Esophagus muscularis mucosa (tissue), 4 donors: Measurements from ENCODE around the gene PTCRA. TPM values are rescaled to one million over a fixed set of nuclear protein-coding genes. Genes with fewer than 3 reads are reported as not detected.

ENCODE experiments used
- DNase-seq: peaks from one replicate; pipeline ENCODE4 v3.0.0-alpha.2; 2017; ENCODE audit errors: extremely low spot score
- H3K27ac ChIP-seq, 4 donors: fragments of 200-600 bp; sonication (generic); replicated peaks in 1 of 4; 1 replicate in 3 of 4; 2 replicates in 1 of 4; pipeline ENCODE4 v1.5.1; 2016 to 2019; ENCODE audit warnings: mild to moderate bottlenecking in 1 of 4
- H3K27me3 ChIP-seq, 4 donors: fragments of 200-600 bp; sonication (generic); one replicate each; pipeline versions ENCODE4 v1.5.1 to v1.6.0; 2016 to 2019
- H3K36me3 ChIP-seq, 4 donors: fragments of 200-600 bp; sonication (generic); one replicate each; pipeline ENCODE4 v1.5.1; 2016 to 2019
- H3K4me1 ChIP-seq, 4 donors: fragments of 200-600 bp; sonication (generic); one replicate each; pipeline ENCODE4 v1.5.1; 2016 to 2019
- H3K4me3 ChIP-seq, 4 donors: fragments of 200-600 bp; sonication (generic); 1 replicate in 2 of 4; 2 replicates in 2 of 4; pipeline ENCODE4 v1.5.1; 2016 to 2019; ENCODE audit warnings: mild to moderate bottlenecking in 4 of 4, moderate library complexity in 1 of 4
- H3K9me3 ChIP-seq, 4 donors: fragments of 200-600 bp; sonication (generic); 1 replicate in 3 of 4; 2 replicates in 1 of 4; pipeline ENCODE4 v1.5.1; 2016 to 2019
- CTCF ChIP-seq, 3 experiments: fragments of 200-600 bp in 2 of 3; fragments of 450-650 bp in 1 of 3; sonication (generic) in 2 of 3; IDR thresholded peaks; one replicate each; pipeline ENCODE4 v1.5.1; 2017 to 2019; ENCODE audit warnings: antibody characterized with exemption in 3 of 3, mild to moderate bottlenecking in 2 of 3, moderate library complexity in 1 of 3
- EP300 ChIP-seq: sonication (generic); formaldehyde crosslinking; IDR thresholded peaks from one replicate; pipeline ENCODE4 v1.6.1; 2017; ENCODE audit warnings: antibody characterized with exemption
- POLR2A ChIP-seq: fragments of 450-650 bp; IDR thresholded peaks from one replicate; pipeline ENCODE4 v1.6.1; 2017; ENCODE audit warnings: antibody characterized with exemption, moderate library complexity, mild to moderate bottlenecking, low read depth
- POLR2AphosphoS5 ChIP-seq, 2 donors: sonication (generic); formaldehyde crosslinking; IDR thresholded peaks; one replicate each; pipeline ENCODE4 v1.6.1; 2017; ENCODE audit warnings: antibody characterized with exemption in 2 of 2
- WGBS: methylation state at CpG from one replicate; pipeline ENCODE4 v1.1.5; 2018; 5-methylcytosine and 5-hydroxymethylcytosine counted together
- intact Hi-C: fragments of 100-400 bp; cut with DNase I; formaldehyde crosslinking; loops from one replicate; pipeline ENCODE4 v1.15.1; 2023
- total RNA-seq, 4 donors: library from RNA; depleted of rRNA; stranded (reverse); fragments of >200 nt; gene quantifications; one replicate each; pipeline versions ENCODE4 v1.1.0 to v1.2.1, GENCODE V29; 2016

The PTCRA gene
- total RNA-seq, 4 donors from 2014 or later: 0.50 TPM; not detected in 3

GRCh38 chr6:42967228-42967627, 51.4 kb downstream of the PTCRA start:
- peaks cover 0 to 9% (median 1%) of the 10 kb centered on the region in 4 donors for H3K4me1 ChIP-seq
- WGBS: 100% methylated on average over 5 of the region's 11 CpGs
- no peaks in the 10 kb centered on the region for H3K27me3 ChIP-seq
- TF ChIP-seq POLR2A: no peak
- no peak for TF ChIP-seq CTCF (IDR thresholded peaks at IDR 0.05)
- no peak for TF ChIP-seq EP300
- TF ChIP-seq POLR2AphosphoS5 (IDR thresholded peaks at IDR 0.05): no peak
- DNase-seq: no peak
- H3K27ac ChIP-seq: no peak overlapping the region
- H3K4me3 ChIP-seq: no peak overlapping the region
- intact Hi-C loops: no loop called here
- no peaks in the 10 kb centered on the region for H3K9me3 ChIP-seq
- H3K36me3 ChIP-seq: peaks cover 27 to 76% (median 68%) of the 10 kb centered on the region in 4 donors

GRCh38 chr6:42968126-42968701, 52.4 kb downstream of the PTCRA start:
- no peak overlapping the region for H3K4me3 ChIP-seq
- intact Hi-C loops: no loop called here
- H3K36me3 ChIP-seq: peaks cover 27 to 66% (median 59%) of the 10 kb centered on the region in 4 donors
- no peaks in the 10 kb centered on the region for H3K9me3 ChIP-seq
- no peak overlapping the region for H3K27ac ChIP-seq
- DNase-seq: no peak
- peaks cover 0 to 9% (median 1%) of the 10 kb centered on the region in 4 donors for H3K4me1 ChIP-seq
- H3K27me3 ChIP-seq: no peaks in the 10 kb centered on the region
- WGBS: 93% methylated on average over 11 of the region's 12 CpGs
- TF ChIP-seq POLR2AphosphoS5 (IDR thresholded peaks at IDR 0.05): no peak
- no peak for TF ChIP-seq EP300
- TF ChIP-seq CTCF (IDR thresholded peaks at IDR 0.05): no peak
- TF ChIP-seq POLR2A: no peak

GRCh38 chr6:42968783-42969182, 52.9 kb downstream of the PTCRA start:
- Histone ChIP-seq H3K36me3 (peaks cover 27 to 64% (median 53%) of the 10 kb centered on the region in 4 donors), H3K4me1 (peaks cover 0 to 9% (median 1%) of the 10 kb centered on the region in 4 donors), H3K9me3 (no peaks in the 10 kb centered on the region), H3K27me3 (no peaks in the 10 kb centered on the region), H3K27ac (no peak overlapping the region), H3K4me3 (no peak overlapping the region)
- TF ChIP-seq POLR2A (no peak), EP300 (no peak), POLR2AphosphoS5 (IDR thresholded peaks at IDR 0.05) (no peak), CTCF (IDR thresholded peaks at IDR 0.05) (no peak)
- intact Hi-C loops: no loop called here
- no peak for DNase-seq
- 91% methylated on average over 4 of the region's 4 CpGs for WGBS

GRCh38 chr6:42969431-42969830, 53.6 kb downstream of the PTCRA start:
- no peaks in the 10 kb centered on the region for H3K27me3 ChIP-seq
- intact Hi-C loops: no loop called here
- TF ChIP-seq EP300 (no peak), CTCF (IDR thresholded peaks at IDR 0.05) (no peak), POLR2AphosphoS5 (IDR thresholded peaks at IDR 0.05) (no peak), POLR2A (no peak)
- peaks cover 21 to 62% (median 49%) of the 10 kb centered on the region in 4 donors for H3K36me3 ChIP-seq
- H3K9me3 ChIP-seq: no peaks in the 10 kb centered on the region
- H3K4me1 ChIP-seq: peaks cover 0 to 9% (median 1%) of the 10 kb centered on the region in 4 donors
- no peak overlapping the region for H3K4me3 ChIP-seq
- no peak for DNase-seq
- no peak overlapping the region for H3K27ac ChIP-seq
- WGBS: 100% methylated on average over 1 of the region's 2 CpGs

GRCh38 chr6:42969934-42970333, 54.1 kb downstream of the PTCRA start:
- Histone ChIP-seq H3K36me3 (peaks cover 18 to 57% (median 44%) of the 10 kb centered on the region in 4 donors), H3K27ac (no peak overlapping the region), H3K9me3 (no peaks in the 10 kb centered on the region), H3K4me1 (peaks cover 0 to 9% (median 1%) of the 10 kb centered on the region in 4 donors), H3K4me3 (no peak overlapping the region), H3K27me3 (no peaks in the 10 kb centered on the region)
- 90% methylated on average over 4 of the region's 4 CpGs for WGBS
- no peak for DNase-seq
- intact Hi-C loops: no loop called here
- TF ChIP-seq CTCF (IDR thresholded peaks at IDR 0.05) (no peak), POLR2A (no peak), POLR2AphosphoS5 (IDR thresholded peaks at IDR 0.05) (no peak), EP300 (no peak)
